ENCODE results near the gene ARMC9.

ARMC9 gene

GRCh38 chr2:231199219-231199618 is 788 bp downstream of the ARMC9 start:
- Mint-ChIP-seq H3K27me3 (peaks cover 9% of the 10 kb centered on the region), H3K9me3 (no peaks in the 10 kb centered on the region), H3K27ac (ENCODE audit: low read depth) (no peak overlapping the region), H3K4me3 (peak overlapping the region; percentile 90), H3K36me3 (ENCODE audit: insufficient read depth) (no peaks in the 10 kb centered on the region), H3K4me1 (peaks cover 12% of the 10 kb centered on the region)
- no peak for DNase-seq (ENCODE audit: low spot score in 2 of 2)
- no peak for ATAC-seq (replicated peaks; ENCODE audit: extremely low read depth, poor library complexity, severe bottlenecking)

GRCh38 chr2:231200805-231201474 is 2.5 kb downstream of the ARMC9 start:
- Mint-ChIP-seq H3K27ac (ENCODE audit: low read depth) (no peak overlapping the region), H3K4me3 (no peak overlapping the region), H3K36me3 (ENCODE audit: insufficient read depth) (no peaks in the 10 kb centered on the region)

GRCh38 chr2:231201475-231201814 is 3.0 kb downstream of the ARMC9 start:
- Mint-ChIP-seq H3K4me1 (peaks cover 12% of the 10 kb centered on the region), H3K27ac (ENCODE audit: low read depth) (no peak overlapping the region), H3K9me3 (no peaks in the 10 kb centered on the region), H3K36me3 (ENCODE audit: insufficient read depth) (no peaks in the 10 kb centered on the region), H3K27me3 (peaks cover 2% of the 10 kb centered on the region), H3K4me3 (no peak overlapping the region)
- DNase-seq (ENCODE audit: low spot score in 2 of 2): no peak
- no peak for ATAC-seq (replicated peaks; ENCODE audit: extremely low read depth, poor library complexity, severe bottlenecking)

More at GRCh38 chr2:231200805-231201474, 2.5 kb downstream of the ARMC9 start:
- Mint-ChIP-seq H3K27me3 (peaks cover 7% of the 10 kb centered on the region), H3K4me1 (peaks cover 12% of the 10 kb centered on the region), H3K9me3 (no peaks in the 10 kb centered on the region)
- ATAC-seq (replicated peaks; ENCODE audit: extremely low read depth, poor library complexity, severe bottlenecking) (no peak), DNase-seq (ENCODE audit: low spot score in 2 of 2) (no peak)

- Mint-ChIP-seq H3K27me3 (no peaks in the 10 kb centered on the region), H3K4me3 (no peak overlapping the region), H3K9me3 (no peaks in the 10 kb centered on the region), H3K27ac (ENCODE audit: low read depth) (no peak overlapping the region), H3K36me3 (ENCODE audit: insufficient read depth) (no peaks in the 10 kb centered on the region), H3K4me1 (peaks cover 6% of the 10 kb centered on the region)
- ATAC-seq (replicated peaks; ENCODE audit: extremely low read depth, poor library complexity, severe bottlenecking): no peak
- DNase-seq (ENCODE audit: low spot score in 2 of 2): no peak
Measured at GRCh38 chr2:231203087-231203486, 4.7 kb downstream of the ARMC9 start.

- no peaks in the 10 kb centered on the region for H3K27me3 Mint-ChIP-seq
- H3K4me1 Mint-ChIP-seq: peaks cover under 1% of the 10 kb centered on the region
- no peaks in the 10 kb centered on the region for H3K36me3 Mint-ChIP-seq (ENCODE audit: insufficient read depth)
- no peaks in the 10 kb centered on the region for H3K9me3 Mint-ChIP-seq
- DNase-seq (ENCODE audit: low spot score in 2 of 2) (no peak), ATAC-seq (replicated peaks; ENCODE audit: extremely low read depth, poor library complexity, severe bottlenecking) (no peak)
- H3K4me3 Mint-ChIP-seq: no peak overlapping the region
- H3K27ac Mint-ChIP-seq (ENCODE audit: low read depth): peak overlapping the region; percentile 42
Measured at GRCh38 chr2:231204146-231204545, 5.7 kb downstream of the ARMC9 start.

- no peaks in the 10 kb centered on the region for H3K9me3 Mint-ChIP-seq
- H3K27ac Mint-ChIP-seq (ENCODE audit: low read depth): peak overlapping the region; percentile 42
- no peak for ATAC-seq (replicated peaks; ENCODE audit: extremely low read depth, poor library complexity, severe bottlenecking)
- no peak for DNase-seq (ENCODE audit: low spot score in 2 of 2)
- H3K27me3 Mint-ChIP-seq: no peaks in the 10 kb centered on the region
- H3K36me3 Mint-ChIP-seq (ENCODE audit: insufficient read depth): no peaks in the 10 kb centered on the region
- no peak overlapping the region for H3K4me3 Mint-ChIP-seq
- H3K4me1 Mint-ChIP-seq: no peaks in the 10 kb centered on the region
Measured at GRCh38 chr2:231204581-231204980, 6.2 kb downstream of the ARMC9 start.

GRCh38 chr2:231207734-231208133 is 9.3 kb downstream of the ARMC9 start:
- Mint-ChIP-seq H3K9me3 (no peaks in the 10 kb centered on the region), H3K27ac (ENCODE audit: low read depth) (no peak overlapping the region), H3K27me3 (no peaks in the 10 kb centered on the region), H3K36me3 (ENCODE audit: insufficient read depth) (no peaks in the 10 kb centered on the region), H3K4me3 (no peak overlapping the region), H3K4me1 (no peaks in the 10 kb centered on the region)
- ATAC-seq (replicated peaks; ENCODE audit: extremely low read depth, poor library complexity, severe bottlenecking): no peak
- DNase-seq (ENCODE audit: low spot score in 2 of 2): no peak

GRCh38 chr2:231210782-231211181 is 12.4 kb downstream of the ARMC9 start:
- Mint-ChIP-seq H3K4me1 (no peaks in the 10 kb centered on the region), H3K27ac (ENCODE audit: low read depth) (no peak overlapping the region), H3K4me3 (no peak overlapping the region), H3K9me3 (no peaks in the 10 kb centered on the region), H3K36me3 (ENCODE audit: insufficient read depth) (peaks cover 3% of the 10 kb centered on the region), H3K27me3 (no peaks in the 10 kb centered on the region)
- no peak for ATAC-seq (replicated peaks; ENCODE audit: extremely low read depth, poor library complexity, severe bottlenecking)
- DNase-seq (ENCODE audit: low spot score in 2 of 2): no peak

- no peaks in the 10 kb centered on the region for H3K4me1 Mint-ChIP-seq
- H3K4me3 Mint-ChIP-seq: no peak overlapping the region
Measured at GRCh38 chr2:231211486-231211885, 13.1 kb downstream of the ARMC9 start.

GRCh38 chr2:231212329-231212845 is 14.0 kb downstream of the ARMC9 start:
- Mint-ChIP-seq H3K27me3 (no peaks in the 10 kb centered on the region), H3K36me3 (ENCODE audit: insufficient read depth) (peaks cover 3% of the 10 kb centered on the region), H3K9me3 (no peaks in the 10 kb centered on the region), H3K4me3 (no peak overlapping the region), H3K4me1 (no peaks in the 10 kb centered on the region), H3K27ac (ENCODE audit: low read depth) (no peak overlapping the region)
- ATAC-seq (replicated peaks; ENCODE audit: extremely low read depth, poor library complexity, severe bottlenecking) (no peak), DNase-seq (ENCODE audit: low spot score in 2 of 2) (no peak)

More at GRCh38 chr2:231211486-231211885, 13.1 kb downstream of the ARMC9 start:
- Mint-ChIP-seq H3K27ac (ENCODE audit: low read depth) (no peak overlapping the region), H3K36me3 (ENCODE audit: insufficient read depth) (peaks cover 3% of the 10 kb centered on the region), H3K9me3 (no peaks in the 10 kb centered on the region), H3K27me3 (no peaks in the 10 kb centered on the region)
- DNase-seq (ENCODE audit: low spot score in 2 of 2) (no peak), ATAC-seq (replicated peaks; ENCODE audit: extremely low read depth, poor library complexity, severe bottlenecking) (no peak)

GRCh38 chr2:231213931-231214642 is 15.7 kb downstream of the ARMC9 start:
- Mint-ChIP-seq H3K9me3 (no peaks in the 10 kb centered on the region), H3K27me3 (no peaks in the 10 kb centered on the region), H3K36me3 (ENCODE audit: insufficient read depth) (peaks cover 3% of the 10 kb centered on the region), H3K27ac (ENCODE audit: low read depth) (no peak overlapping the region), H3K4me3 (no peak overlapping the region), H3K4me1 (no peaks in the 10 kb centered on the region)
- ATAC-seq (replicated peaks; ENCODE audit: extremely low read depth, poor library complexity, severe bottlenecking): no peak
- no peak for DNase-seq (ENCODE audit: low spot score in 2 of 2)

GRCh38 chr2:231218366-231218765 is 19.9 kb downstream of the ARMC9 start:
- H3K4me3 Mint-ChIP-seq: no peak overlapping the region

GRCh38 chr2:231219289-231219688 is 20.9 kb downstream of the ARMC9 start:
- H3K27me3 Mint-ChIP-seq: no peaks in the 10 kb centered on the region
- H3K27ac Mint-ChIP-seq (ENCODE audit: low read depth): no peak overlapping the region
- H3K9me3 Mint-ChIP-seq: no peaks in the 10 kb centered on the region
- no peak overlapping the region for H3K4me3 Mint-ChIP-seq
- DNase-seq (ENCODE audit: low spot score in 2 of 2) (no peak), ATAC-seq (replicated peaks; ENCODE audit: extremely low read depth, poor library complexity, severe bottlenecking) (no peak)
- no peaks in the 10 kb centered on the region for H3K4me1 Mint-ChIP-seq
- H3K36me3 Mint-ChIP-seq (ENCODE audit: insufficient read depth): peaks cover 3% of the 10 kb centered on the region

More at GRCh38 chr2:231218366-231218765, 19.9 kb downstream of the ARMC9 start:
- Mint-ChIP-seq H3K27me3 (no peaks in the 10 kb centered on the region), H3K4me1 (no peaks in the 10 kb centered on the region), H3K36me3 (ENCODE audit: insufficient read depth) (peaks cover 3% of the 10 kb centered on the region), H3K9me3 (no peaks in the 10 kb centered on the region), H3K27ac (ENCODE audit: low read depth) (no peak overlapping the region)
- DNase-seq (ENCODE audit: low spot score in 2 of 2) (no peak), ATAC-seq (replicated peaks; ENCODE audit: extremely low read depth, poor library complexity, severe bottlenecking) (no peak)
